SIG-M5 (cell line): ENCODE results near the gene TPD52L3.

Experiments
- DNase-seq: peaks from one replicate; lab custom pipeline; 2025; lab: John Stamatoyannopoulos, UW

The TPD52L3 gene

GRCh38 chr9:6328103-6328502, at the start of gene TPD52L3:
TSS of gene TPD52L3 (plus strand) at chr9:6328375. CDS start at chr9:6328596, 221 bp downstream.
- no peak for DNase-seq

GRCh38 chr9:6301858-6302257, 26.3 kb upstream of the TPD52L3 start:
- no peak for DNase-seq

DNA sequence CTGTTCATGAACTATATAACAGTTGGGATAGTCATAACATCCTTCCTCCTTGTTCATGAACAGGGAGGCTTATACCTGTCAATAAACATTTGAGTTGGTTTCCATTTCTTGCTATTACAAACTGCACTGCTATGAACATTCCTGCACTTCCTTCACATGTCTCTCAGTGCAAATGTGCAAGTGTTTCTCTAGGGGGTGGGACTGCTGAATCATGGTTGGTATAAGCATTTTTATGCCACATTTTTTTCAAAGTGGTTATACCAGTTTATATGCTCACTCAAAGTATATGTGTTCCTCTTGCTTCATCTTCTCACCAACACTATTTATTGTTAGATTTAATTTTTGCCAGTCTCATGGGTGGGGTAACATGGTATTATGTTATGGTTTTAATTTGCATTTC, 25.8 kb upstream of the TPD52L3 start:
- no peak for DNase-seq

DNA sequence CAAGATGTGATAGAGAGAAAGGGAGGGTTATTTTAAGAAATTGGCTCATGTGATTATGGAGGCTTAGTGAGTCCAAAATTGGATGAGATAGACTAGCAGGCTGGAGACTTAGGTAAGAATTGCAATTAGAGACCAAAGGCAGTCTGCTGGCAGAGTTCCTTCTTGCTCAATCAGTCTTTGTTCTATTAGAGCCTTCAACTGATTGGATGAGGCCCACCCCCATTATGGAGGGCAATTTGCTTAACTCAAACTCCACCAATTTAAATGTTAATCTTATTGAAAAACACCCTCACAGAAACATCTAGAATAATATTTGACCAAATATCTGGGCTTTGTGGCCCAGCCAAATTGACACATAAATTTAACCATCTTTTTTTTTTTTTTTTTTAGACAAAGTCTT, 23.9 kb upstream of the TPD52L3 start:
- DNase-seq = no peak

DNA sequence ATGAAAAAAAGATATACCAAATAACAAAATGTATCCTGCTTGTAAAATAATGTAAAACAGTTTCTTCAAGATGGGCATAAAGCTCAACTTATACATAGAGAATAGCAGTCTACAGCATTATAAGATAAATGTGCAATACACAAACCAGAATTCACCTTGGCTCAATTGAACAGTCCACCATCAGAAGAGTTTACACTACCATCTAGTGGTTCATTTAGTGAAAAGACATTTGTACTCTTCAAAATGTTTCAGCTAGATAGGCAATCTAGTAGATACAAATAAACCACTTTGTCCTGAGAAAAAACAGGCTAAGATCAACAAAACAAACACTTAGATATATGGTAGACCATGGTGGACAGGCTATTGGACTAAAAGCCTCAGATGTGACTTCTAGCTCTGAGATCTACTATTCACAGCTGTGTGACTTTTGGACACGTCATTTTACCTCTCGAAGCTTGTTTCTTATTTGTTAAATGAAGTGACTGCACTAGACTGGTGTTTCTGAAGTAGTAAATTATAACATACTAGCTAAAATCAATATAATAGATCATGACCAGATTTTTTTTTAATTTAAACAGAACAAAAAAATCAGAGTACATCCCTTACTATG, 22.1 kb upstream of the TPD52L3 start:
- DNase-seq = no peak

DNA sequence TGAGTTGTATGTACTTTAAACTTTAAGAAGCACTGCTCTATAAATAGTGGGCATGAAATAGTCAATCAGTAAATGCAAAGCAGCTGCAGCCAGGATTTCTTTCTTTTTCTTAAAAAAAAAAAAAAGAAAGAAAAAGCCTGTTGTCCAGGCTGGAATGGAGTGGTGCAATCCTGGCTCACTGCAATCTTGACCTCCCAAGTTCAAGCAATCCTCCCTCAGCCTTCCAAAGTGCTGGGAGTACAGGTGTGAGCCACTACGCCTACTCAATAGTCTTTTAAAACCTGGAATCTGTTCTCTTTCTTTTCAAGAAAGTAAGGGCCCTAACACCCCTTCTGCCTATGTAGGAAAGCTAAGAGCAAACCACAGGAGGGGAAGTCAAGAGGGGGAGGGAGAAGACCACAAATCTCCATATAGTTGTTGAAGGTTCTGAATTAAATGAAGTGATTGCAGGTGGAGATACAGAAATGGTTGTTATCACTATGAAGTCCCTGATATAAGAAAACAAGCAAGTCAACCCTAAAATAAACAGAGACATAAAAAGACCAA, 20.6 kb upstream of the TPD52L3 start:
- DNase-seq = no peak

GRCh38 chr9:6330958-6331634, 2.9 kb downstream of the TPD52L3 start:
- no peak for DNase-seq

- no peak for DNase-seq
Observed at GRCh38 chr9:6334305-6334704, 6.1 kb downstream of the TPD52L3 start.

DNA sequence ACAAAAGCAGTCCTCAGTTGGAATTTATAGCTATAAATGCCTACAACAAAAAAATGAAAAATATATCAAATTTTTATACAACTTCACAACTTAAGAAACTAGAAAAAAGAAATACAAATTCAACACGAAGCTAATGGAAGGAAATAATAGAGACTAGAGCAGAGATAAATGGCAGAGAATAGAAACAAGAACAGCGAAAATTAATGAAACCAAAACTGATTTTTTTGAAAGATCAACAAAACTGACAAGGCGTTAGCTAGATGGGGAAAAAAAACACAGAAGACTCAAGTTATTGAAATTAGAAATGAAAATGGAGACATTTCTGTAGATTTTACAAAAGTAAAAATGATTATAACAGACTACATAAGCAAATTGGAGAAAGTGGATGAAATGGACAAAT, 20.6 kb downstream of the TPD52L3 start:
- no peak for DNase-seq

DNA sequence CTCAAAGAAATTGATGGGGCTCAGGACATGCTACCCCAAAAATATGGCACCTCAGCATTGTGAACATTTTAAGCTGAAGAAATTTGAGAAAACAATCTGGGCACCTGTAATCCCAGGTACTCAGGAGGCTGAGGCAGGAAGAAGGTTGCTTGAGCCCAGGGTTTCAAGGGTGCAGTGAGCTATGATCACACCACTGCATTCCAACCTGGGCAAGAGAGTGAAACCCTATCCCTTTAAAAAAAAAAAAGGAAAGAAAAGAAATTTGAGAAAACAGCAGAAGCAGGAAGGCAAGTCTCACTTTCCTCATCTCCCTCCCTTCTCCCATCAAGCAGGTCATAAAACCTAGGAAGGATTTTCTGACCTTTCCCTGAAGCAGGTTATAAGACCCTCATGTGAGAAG, 23.6 kb downstream of the TPD52L3 start:
- no peak for DNase-seq

DNA sequence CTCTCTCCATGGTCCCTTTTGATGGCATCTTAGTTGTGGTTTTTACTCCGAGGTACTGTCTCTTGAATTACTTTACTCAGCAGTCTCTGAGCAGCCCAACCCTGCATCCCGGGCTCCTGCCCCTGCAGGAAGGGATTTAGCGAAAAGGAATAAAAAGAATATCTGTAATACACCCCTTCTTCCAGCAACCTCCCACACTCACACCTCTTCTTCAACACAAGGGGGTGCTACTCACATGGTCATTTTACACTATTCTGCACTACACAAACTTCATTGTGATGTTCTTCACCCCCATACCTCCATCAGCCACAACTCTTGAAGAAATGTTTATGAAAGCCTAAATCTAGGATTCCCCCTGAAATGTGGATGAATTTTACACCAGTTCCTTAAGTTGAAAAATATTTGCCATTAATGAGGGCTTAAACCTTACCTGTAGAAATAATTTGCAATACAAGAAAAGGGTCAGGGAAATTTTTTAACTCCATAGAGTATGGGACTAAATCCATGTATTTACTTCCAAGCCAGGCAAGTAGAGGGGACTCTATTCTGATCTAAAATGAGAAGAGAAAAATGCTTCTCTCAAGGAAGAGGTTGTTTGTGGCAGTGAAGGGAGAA, 26.0 kb downstream of the TPD52L3 start:
- no peak for DNase-seq

- no peak for DNase-seq
Observed at GRCh38 chr9:6355728-6356127, 27.6 kb downstream of the TPD52L3 start.

GRCh38 chr9:6356441-6356840, 28.3 kb downstream of the TPD52L3 start:
- DNase-seq = no peak

DNA sequence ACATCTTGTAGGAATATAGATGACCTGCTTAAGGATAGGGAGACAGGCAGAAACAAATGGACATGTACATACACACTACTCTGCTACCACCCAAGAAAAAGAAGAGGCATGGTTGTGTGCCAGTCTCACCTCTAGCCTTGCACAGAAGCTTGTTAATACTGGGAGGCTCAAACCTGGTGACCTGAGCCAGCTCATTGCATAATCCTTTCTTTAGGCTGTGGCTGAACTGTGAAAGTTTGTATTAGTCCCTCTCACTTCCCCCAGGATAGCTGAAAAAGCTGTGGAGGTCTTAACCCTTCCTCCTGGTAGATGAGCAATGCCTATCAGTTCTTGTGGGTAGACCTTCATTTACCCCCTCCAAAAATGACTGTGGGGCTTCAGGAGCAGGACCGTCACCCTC, 28.7 kb downstream of the TPD52L3 start:
- DNase-seq = no peak

DNA sequence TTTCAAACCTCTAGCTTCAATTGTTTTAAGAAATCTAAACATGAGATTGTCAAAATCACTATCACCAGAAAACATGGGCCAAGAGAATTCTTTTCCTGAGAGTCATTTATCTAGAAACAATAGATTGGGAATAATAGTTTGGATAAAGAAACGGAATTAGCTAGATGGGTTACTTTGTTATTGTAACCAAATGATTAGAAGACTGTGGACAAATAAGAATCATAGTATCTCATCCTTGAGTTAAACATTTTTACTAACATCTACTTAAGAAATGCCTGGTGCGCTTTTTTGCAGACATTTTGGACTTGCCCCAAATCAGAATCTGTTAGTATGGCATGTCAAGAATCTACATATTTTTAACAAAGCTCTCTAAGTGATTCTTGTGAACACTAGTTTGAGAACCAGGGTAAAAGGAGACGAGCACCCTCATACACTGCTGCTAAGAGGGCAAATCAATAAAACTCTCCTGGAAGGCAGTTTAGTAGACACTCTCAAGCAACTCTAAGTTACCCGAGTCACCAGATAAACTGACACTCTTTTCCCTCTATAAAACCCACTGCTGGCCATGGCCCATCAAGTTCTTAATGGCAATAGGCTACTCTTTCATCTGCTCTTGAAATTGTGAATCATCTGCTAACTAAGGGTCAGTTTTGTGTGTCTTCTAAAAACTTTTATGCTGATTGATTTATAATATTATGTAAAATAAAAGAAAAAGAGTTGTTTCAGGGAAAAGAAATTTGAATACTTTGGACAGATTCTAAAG, 39.1 kb downstream of the TPD52L3 start:
- DNase-seq = no peak

GRCh38 chr9:6368831-6369230, 40.7 kb downstream of the TPD52L3 start:
- DNase-seq = no peak
